ENCODE results near the gene SEC22C. TPM values are rescaled to one million over a fixed set of nuclear protein-coding genes. Genes with fewer than 3 reads are reported as not detected.

The SEC22C gene
- polyA plus RNA-seq, 1 donor, result 49.2 TPM

DNA sequence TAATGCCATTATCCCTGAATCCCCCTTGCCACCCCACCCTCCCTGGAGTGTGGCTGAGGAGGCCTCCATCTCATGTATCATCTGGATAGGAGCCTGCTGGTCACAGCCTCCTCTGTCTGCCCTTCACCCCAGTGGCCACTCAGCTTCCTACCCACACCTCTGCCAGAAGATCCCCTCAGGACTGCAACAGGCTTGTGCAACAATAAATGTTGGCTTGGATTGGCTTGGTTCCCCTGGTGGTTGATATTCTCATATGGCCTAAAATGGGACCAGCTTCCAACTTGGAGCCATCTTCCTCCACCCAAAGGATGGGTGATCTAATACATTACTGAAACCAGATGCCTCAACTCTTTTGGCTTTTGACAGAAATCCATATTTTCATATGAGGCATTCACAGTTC, 44.4 kb downstream of the SEC22C start:
- Histone ChIP-seq H3K36me3 (ENCODE audit: control insufficient read depth, insufficient read depth, low read length) (peaks cover 18% of the 10 kb centered on the region), H3K27ac (ENCODE audit: low read length) (no peak overlapping the region), H3K4me3 (ENCODE audit: low read length) (no peak overlapping the region), H3K4me1 (ENCODE audit: control insufficient read depth, insufficient read depth, low read length) (peaks cover 17% of the 10 kb centered on the region), H3K9me3 (ENCODE audit: control insufficient read depth, low read depth, low read length) (no peaks in the 10 kb centered on the region), H3K27me3 (ENCODE audit: control insufficient read depth, insufficient read depth, low read length) (no peaks in the 10 kb centered on the region)
- DNase-seq, result no peak

DNA sequence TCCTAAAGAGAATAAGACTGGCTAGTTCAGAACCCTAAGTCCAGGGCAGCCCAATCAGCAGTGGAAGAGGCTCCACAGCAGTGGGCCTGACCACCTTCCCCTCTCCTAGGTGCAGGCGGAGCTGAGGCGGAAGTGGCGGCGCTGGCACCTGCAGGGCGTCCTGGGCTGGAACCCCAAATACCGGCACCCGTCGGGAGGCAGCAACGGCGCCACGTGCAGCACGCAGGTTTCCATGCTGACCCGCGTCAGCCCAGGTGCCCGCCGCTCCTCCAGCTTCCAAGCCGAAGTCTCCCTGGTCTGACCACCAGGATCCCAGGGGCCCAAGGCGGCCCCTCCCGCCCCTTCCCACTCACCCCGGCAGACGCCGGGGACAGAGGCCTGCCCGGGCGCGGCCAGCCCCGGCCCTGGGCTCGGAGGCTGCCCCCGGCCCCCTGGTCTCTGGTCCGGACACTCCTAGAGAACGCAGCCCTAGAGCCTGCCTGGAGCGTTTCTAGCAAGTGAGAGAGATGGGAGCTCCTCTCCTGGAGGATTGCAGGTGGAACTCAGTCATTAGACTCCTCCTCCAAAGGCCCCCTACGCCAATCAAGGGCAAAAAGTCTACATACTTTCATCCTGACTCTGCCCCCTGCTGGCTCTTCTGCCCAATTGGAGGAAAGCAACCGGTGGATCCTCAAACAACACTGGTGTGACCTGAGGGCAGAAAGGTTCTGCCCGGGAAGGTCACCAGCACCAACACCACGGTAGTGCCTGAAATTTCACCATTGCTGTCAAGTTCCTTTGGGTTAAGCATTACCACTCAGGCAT, 45.6 kb downstream of the SEC22C start:
- Histone ChIP-seq H3K27ac (ENCODE audit: low read length) (no peak overlapping the region), H3K4me1 (ENCODE audit: control insufficient read depth, insufficient read depth, low read length) (peaks cover 16% of the 10 kb centered on the region), H3K36me3 (ENCODE audit: control insufficient read depth, insufficient read depth, low read length) (peaks cover 30% of the 10 kb centered on the region), H3K4me3 (ENCODE audit: low read length) (no peak overlapping the region), H3K9me3 (ENCODE audit: control insufficient read depth, low read depth, low read length) (no peaks in the 10 kb centered on the region), H3K27me3 (ENCODE audit: control insufficient read depth, insufficient read depth, low read length) (no peaks in the 10 kb centered on the region)
- no CpG with 5 or more reads among the region's 35 CpGs for WGBS (ENCODE audit: insufficient coverage, low lambda C conversion rate)
- peak; percentile 55 to 60 for DNase-seq

DNA sequence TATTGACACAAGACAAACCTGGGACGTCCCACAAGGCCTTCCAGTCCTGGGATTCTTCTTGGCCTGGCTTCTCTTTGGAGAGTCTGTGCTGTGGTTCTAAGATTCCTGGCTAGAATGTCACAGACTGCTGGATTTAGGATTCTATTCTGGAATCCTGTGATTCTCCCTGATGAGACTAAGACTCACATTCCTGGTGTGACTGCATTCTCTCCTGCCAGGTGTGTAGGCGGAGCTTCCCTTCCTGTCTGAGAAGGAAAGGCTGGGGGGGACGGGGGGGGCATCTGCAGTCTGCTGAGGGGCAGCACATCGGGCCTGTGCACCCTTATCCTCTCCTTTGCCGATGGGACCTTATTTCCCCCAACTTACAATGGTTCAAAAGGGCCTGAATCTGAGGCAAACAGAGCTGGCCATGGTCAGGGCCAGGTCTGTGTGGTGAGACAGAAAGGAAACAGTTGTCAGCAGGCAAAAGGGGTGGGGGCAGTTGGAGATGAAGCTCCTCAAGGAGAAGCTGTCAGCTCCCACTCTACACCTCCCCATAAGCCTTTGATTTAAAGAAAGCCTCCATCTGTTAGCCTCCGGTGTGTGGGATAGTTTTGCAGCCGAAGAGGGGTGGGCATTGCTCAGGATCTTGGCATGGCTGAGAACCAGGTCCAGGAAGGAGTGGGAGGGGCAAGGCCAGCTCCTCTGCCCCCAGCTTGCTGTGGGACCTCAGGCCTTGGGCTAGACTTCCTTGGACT, 48.4 kb downstream of the SEC22C start:
- no CpG with 5 or more reads among the region's 7 CpGs for WGBS (ENCODE audit: insufficient coverage, low lambda C conversion rate)
- no peak for DNase-seq

DNA sequence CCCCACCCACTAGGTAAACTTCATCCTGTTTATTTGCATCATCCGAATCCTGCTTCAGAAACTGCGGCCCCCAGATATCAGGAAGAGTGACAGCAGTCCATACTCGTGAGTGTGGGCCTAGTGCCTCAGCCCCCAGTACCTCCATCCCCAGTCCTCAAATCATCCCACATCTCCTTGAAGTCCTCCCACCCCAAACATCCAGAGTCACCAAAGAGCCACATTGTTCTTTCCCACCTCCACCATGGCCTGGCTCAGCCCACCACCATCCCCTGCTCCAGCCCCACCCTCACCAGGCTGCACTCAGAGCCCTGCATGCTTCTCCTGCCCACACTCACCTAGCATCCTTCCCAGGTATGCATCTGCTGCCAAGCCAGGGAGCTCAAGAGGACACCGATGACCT, 49.5 kb downstream of the SEC22C start:
- H3K27ac ChIP-seq (ENCODE audit: low read length), result no peak overlapping the region
- no peaks in the 10 kb centered on the region for H3K27me3 ChIP-seq (ENCODE audit: control insufficient read depth, insufficient read depth, low read length)
- no CpG with 5 or more reads among the region's 4 CpGs for WGBS (ENCODE audit: insufficient coverage, low lambda C conversion rate)
- no peaks in the 10 kb centered on the region for H3K4me1 ChIP-seq (ENCODE audit: control insufficient read depth, insufficient read depth, low read length)
- no peaks in the 10 kb centered on the region for H3K9me3 ChIP-seq (ENCODE audit: control insufficient read depth, low read depth, low read length)
- peaks cover 63% of the 10 kb centered on the region for H3K36me3 ChIP-seq (ENCODE audit: control insufficient read depth, insufficient read depth, low read length)
- no peak overlapping the region for H3K4me3 ChIP-seq (ENCODE audit: low read length)
- DNase-seq, result no peak

More for the DNA sequence above, 48.4 kb downstream of the SEC22C start:
- no peaks in the 10 kb centered on the region for H3K4me1 ChIP-seq (ENCODE audit: control insufficient read depth, insufficient read depth, low read length)
- no peak overlapping the region for H3K27ac ChIP-seq (ENCODE audit: low read length)
- H3K9me3 ChIP-seq (ENCODE audit: control insufficient read depth, low read depth, low read length), result no peaks in the 10 kb centered on the region
- H3K36me3 ChIP-seq (ENCODE audit: control insufficient read depth, insufficient read depth, low read length), result peaks cover 54% of the 10 kb centered on the region
- no peak overlapping the region for H3K4me3 ChIP-seq (ENCODE audit: low read length)
- no peaks in the 10 kb centered on the region for H3K27me3 ChIP-seq (ENCODE audit: control insufficient read depth, insufficient read depth, low read length)

DNA sequence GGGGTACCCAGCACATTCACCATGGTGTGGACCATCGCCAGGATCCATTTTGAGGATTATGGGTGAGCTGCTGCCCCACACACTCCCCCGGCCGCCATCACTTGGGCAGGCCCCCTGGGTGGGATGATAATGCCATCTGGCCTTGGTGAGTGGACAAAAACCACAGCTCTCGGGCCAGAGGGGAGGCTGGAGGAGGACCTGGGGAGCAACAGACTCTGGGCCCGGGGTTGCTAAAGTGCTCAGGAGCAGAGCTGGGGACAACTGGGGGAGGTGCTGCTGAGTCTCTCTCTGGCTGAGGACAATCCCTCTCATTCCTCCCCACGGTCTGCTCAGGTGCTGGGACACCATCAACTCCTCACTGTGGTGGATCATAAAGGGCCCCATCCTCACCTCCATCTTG, 50.3 kb downstream of the SEC22C start:
- Histone ChIP-seq H3K9me3 (ENCODE audit: control insufficient read depth, low read depth, low read length) (no peaks in the 10 kb centered on the region), H3K27ac (ENCODE audit: low read length) (no peak overlapping the region), H3K4me3 (ENCODE audit: low read length) (no peak overlapping the region), H3K36me3 (ENCODE audit: control insufficient read depth, insufficient read depth, low read length) (peaks cover 67% of the 10 kb centered on the region), H3K27me3 (ENCODE audit: control insufficient read depth, insufficient read depth, low read length) (no peaks in the 10 kb centered on the region), H3K4me1 (ENCODE audit: control insufficient read depth, insufficient read depth, low read length) (no peaks in the 10 kb centered on the region)
- no CpG with 5 or more reads among the region's 6 CpGs for WGBS (ENCODE audit: insufficient coverage, low lambda C conversion rate)
- DNase-seq, result no peak

DNA sequence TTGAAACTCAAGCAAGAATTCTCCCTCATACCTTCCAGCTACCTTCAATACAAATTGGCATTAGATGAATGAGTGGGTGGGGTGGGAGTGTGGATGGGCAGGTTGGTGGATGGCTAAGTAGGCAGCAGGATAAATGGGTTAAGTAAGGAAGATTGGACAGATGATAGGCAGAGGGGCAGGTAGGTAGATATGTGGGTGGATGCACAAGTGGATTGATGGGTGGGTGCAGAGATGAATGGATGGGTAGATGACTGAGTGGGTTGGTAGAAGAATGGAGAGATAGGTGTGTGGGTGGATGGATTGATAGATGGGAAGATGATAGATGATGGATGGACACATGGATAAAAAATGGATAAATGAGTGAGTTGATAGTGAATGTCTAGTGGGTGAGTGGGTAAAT, 51.7 kb downstream of the SEC22C start:
- Histone ChIP-seq H3K27me3 (ENCODE audit: control insufficient read depth, insufficient read depth, low read length) (no peaks in the 10 kb centered on the region), H3K36me3 (ENCODE audit: control insufficient read depth, insufficient read depth, low read length) (peaks cover 76% of the 10 kb centered on the region), H3K4me3 (ENCODE audit: low read length) (no peak overlapping the region), H3K9me3 (ENCODE audit: control insufficient read depth, low read depth, low read length) (no peaks in the 10 kb centered on the region), H3K27ac (ENCODE audit: low read length) (no peak overlapping the region), H3K4me1 (ENCODE audit: control insufficient read depth, insufficient read depth, low read length) (peaks cover 8% of the 10 kb centered on the region)
- no peak for DNase-seq

DNA sequence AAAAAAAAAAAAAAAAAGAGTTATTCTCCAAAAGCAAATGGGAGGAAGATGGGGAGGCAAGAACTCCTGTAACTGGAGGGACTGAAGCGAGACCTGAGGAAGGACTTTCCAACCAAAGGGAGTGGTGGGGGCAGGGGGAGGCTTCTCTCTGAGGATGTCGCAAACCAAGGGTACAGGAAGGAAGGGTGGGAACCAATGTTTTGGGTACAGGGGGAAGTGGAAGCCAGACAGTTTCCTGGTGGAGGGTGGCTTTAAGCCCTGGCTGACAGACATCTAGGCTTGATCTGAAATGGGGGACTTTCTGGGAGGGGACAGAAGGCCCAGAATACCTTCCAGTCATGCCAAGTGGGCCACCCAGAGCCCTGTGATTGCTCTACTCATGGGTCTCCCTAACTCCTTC, 52.3 kb downstream of the SEC22C start:
- no CpG with 5 or more reads among the region's 2 CpGs for WGBS (ENCODE audit: insufficient coverage, low lambda C conversion rate)
- Histone ChIP-seq H3K4me1 (ENCODE audit: control insufficient read depth, insufficient read depth, low read length) (peaks cover 8% of the 10 kb centered on the region), H3K27ac (ENCODE audit: low read length) (no peak overlapping the region), H3K27me3 (ENCODE audit: control insufficient read depth, insufficient read depth, low read length) (no peaks in the 10 kb centered on the region), H3K36me3 (ENCODE audit: control insufficient read depth, insufficient read depth, low read length) (peaks cover 77% of the 10 kb centered on the region), H3K4me3 (ENCODE audit: low read length) (no peak overlapping the region), H3K9me3 (ENCODE audit: control insufficient read depth, low read depth, low read length) (no peaks in the 10 kb centered on the region)
- no peak for DNase-seq

DNA sequence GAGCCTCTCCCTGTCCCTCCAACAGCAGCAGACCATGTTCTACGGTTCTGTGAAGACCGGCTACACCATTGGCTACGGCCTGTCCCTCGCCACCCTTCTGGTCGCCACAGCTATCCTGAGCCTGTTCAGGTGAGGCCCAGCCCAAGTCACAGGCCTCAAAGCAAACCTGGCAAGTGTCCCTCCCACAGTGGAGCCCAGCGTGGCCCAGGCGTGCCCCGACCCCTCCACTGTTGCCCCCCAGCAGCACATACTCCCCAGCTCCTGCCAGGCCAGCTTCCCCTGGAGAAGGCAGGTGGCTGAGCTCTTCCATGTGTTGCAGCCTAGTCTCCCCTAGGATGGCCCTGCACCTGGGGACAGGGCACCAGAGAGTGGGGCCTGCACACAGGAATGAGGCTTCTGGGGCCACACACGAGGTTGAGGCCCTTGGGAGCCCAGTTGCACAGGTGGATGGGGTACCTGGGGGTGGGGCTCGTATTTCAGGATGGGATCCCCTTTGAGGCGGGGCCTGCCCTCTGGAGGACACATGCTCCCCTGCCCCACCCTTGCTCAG, 54.3 kb downstream of the SEC22C start:
- H3K4me3 ChIP-seq (ENCODE audit: low read length), result no peak overlapping the region
- no peaks in the 10 kb centered on the region for H3K27me3 ChIP-seq (ENCODE audit: control insufficient read depth, insufficient read depth, low read length)

DNA sequence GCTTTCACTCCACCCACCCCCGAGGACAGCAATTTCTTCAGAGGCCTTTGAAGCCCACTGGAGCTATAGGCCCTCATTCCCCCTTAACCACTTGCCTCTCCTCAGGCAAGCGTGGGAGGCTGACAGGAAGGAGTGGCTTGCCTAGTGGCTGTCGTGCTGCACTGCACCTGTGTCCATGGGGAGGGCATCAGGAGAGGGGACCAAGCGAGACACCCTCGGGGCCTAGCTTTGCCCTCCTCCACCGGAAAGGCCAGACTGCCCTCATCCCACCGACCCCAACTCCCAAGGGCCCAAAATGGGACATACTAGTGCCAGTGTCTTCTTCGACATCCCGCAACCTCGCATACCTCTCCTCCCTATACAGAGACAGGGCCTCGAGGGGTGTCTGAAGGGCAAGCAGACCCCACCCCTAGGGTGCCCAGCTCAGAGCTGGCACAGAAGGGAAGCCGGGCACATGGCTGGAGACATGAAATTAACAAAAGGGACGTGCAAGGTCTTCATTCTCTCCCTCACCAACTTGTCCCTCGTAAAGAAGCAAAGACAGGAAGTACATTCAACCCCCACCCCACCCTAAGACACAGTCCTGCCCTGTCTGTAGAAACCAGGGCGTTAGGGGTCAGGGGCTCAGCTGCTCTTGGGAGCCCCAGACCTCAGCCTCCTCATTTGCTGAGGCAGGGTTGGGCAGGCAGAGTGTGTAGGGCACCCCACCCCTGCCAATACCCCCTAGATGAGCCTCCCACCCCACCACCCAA, 55.0 kb downstream of the SEC22C start:
- Histone ChIP-seq H3K4me3 (ENCODE audit: low read length) (no peak overlapping the region), H3K36me3 (ENCODE audit: control insufficient read depth, insufficient read depth, low read length) (peaks cover 74% of the 10 kb centered on the region), H3K9me3 (ENCODE audit: control insufficient read depth, low read depth, low read length) (no peaks in the 10 kb centered on the region), H3K4me1 (ENCODE audit: control insufficient read depth, insufficient read depth, low read length) (peaks cover 13% of the 10 kb centered on the region), H3K27ac (ENCODE audit: low read length) (no peak overlapping the region), H3K27me3 (ENCODE audit: control insufficient read depth, insufficient read depth, low read length) (no peaks in the 10 kb centered on the region)
- WGBS (ENCODE audit: insufficient coverage, low lambda C conversion rate), result no CpG with 5 or more reads among the region's 15 CpGs
- no peak for DNase-seq

More for the DNA sequence above, 54.3 kb downstream of the SEC22C start:
- peaks cover 81% of the 10 kb centered on the region for H3K36me3 ChIP-seq (ENCODE audit: control insufficient read depth, insufficient read depth, low read length)
- no peak for DNase-seq
- peaks cover 13% of the 10 kb centered on the region for H3K4me1 ChIP-seq (ENCODE audit: control insufficient read depth, insufficient read depth, low read length)
- H3K9me3 ChIP-seq (ENCODE audit: control insufficient read depth, low read depth, low read length), result no peaks in the 10 kb centered on the region
- WGBS (ENCODE audit: insufficient coverage, low lambda C conversion rate), result no CpG with 5 or more reads among the region's 11 CpGs
- no peak overlapping the region for H3K27ac ChIP-seq (ENCODE audit: low read length)

DNA sequence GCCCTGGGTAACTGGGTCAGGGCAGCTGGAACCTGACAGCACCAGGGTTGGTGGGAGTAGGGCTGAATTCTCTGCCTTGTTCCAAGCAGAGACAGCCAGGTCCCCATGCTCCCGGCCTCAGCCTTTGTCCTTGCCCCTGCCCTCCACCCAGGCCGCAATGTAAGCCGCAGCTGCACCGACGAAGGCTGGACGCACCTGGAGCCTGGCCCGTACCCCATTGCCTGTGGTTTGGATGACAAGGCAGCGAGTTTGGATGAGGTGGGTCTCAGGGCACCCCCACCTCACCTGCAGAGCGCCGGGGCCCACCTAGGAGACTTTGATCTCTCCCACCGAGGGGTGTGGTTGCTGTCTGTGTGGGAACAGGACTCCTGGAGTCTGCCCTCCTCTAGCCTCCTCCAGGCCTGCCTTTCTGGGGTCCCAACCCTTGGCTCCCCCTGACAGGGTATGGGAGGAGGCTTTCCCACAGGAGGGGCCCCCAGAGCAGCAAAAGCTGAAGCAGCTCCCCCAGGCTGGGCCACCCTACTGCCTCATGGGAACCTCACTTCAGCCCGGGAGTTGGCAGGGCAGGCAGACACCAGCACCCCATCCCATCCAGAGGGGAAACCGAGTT, 55.9 kb downstream of the SEC22C start:
- Histone ChIP-seq H3K4me3 (ENCODE audit: low read length) (no peak overlapping the region), H3K27me3 (ENCODE audit: control insufficient read depth, insufficient read depth, low read length) (no peaks in the 10 kb centered on the region), H3K4me1 (ENCODE audit: control insufficient read depth, insufficient read depth, low read length) (peaks cover 13% of the 10 kb centered on the region), H3K9me3 (ENCODE audit: control insufficient read depth, low read depth, low read length) (no peaks in the 10 kb centered on the region), H3K36me3 (ENCODE audit: control insufficient read depth, insufficient read depth, low read length) (peaks cover 70% of the 10 kb centered on the region), H3K27ac (ENCODE audit: low read length) (no peak overlapping the region)
- no CpG with 5 or more reads among the region's 13 CpGs for WGBS (ENCODE audit: insufficient coverage, low lambda C conversion rate)
- DNase-seq, result no peak

Measured in large intestine (tissue), 3 donors.